Measurements from ENCODE around the gene VPS26C. TPM values are rescaled to one million over a fixed set of nuclear protein-coding genes. Genes with fewer than 3 reads are reported as not detected.
A peak's percentile ranks its signal among the peaks of the same experiment; 100 is the strongest.

Gene VPS26C
- total RNA-seq, 6 experiments from 2014 or later: 27.4 to 52.3 (median 31.3) TPM

- intact Hi-C loops (cut with DNase I): no loop called here
- 59% methylated on average over 2 of the region's 2 CpGs for WGBS (ENCODE audit: insufficient coverage, low coverage, low lambda C conversion rate, missing lambda C conversion rate)
- no peaks in the 10 kb centered on the region for H3K9me3 ChIP-seq
- DNase-seq (no peak), ATAC-seq (no peak)
- H3K27ac ChIP-seq: no peak overlapping the region
- peaks cover 0 to 6% (median 0%) of the 10 kb centered on the region in 4 donors for H3K4me1 ChIP-seq
- no peak overlapping the region for H3K4me3 ChIP-seq
- no peaks in the 10 kb centered on the region for H3K27me3 ChIP-seq
- no peaks in the 10 kb centered on the region for H3K36me3 ChIP-seq
- TF ChIP-seq POLR2A (IDR thresholded peaks at IDR 0.05): no peak
- no peak for TF ChIP-seq CTCF (IDR thresholded peaks at IDR 0.05)
Observed at GRCh38 chr21:37251294-37251634, 15.9 kb downstream of the VPS26C start.

- H3K36me3 ChIP-seq: no peaks in the 10 kb centered on the region
- no peak for DNase-seq
- H3K27ac ChIP-seq: no peak overlapping the region
- H3K4me1 ChIP-seq: peaks cover 0 to 6% (median 0%) of the 10 kb centered on the region in 4 donors
- TF ChIP-seq POLR2A (IDR thresholded peaks at IDR 0.05): no peak
- no peak for TF ChIP-seq CTCF (IDR thresholded peaks at IDR 0.05)
- no peak overlapping the region for H3K4me3 ChIP-seq
- no peaks in the 10 kb centered on the region for H3K9me3 ChIP-seq
- intact Hi-C loops (cut with DNase I): no loop called here
- no peaks in the 10 kb centered on the region for H3K27me3 ChIP-seq
- WGBS (ENCODE audit: insufficient coverage, low coverage, low lambda C conversion rate, missing lambda C conversion rate): 86% methylated on average over 3 of the region's 3 CpGs
- no peak for ATAC-seq
Observed at GRCh38 chr21:37249112-37249904, 17.8 kb downstream of the VPS26C start.

DNA sequence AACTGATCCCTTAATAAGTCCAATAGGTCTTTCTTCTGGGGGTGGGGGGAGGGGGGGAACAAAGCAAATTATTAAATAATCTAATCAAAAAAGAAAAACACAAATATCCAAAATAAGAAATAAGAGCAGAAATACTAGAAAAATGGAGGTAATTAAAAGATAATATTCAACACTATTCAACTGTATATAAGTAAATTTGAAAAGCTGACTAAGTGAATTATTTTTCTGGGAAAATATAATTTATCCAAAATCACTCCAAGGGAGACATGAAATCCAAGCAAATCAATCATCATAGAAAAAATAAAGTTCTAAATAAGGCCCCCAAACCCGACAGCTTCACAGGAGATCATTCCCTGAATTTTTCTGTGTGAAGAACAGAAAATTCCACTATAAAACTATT is 18.8 kb downstream of the VPS26C start:
- Histone ChIP-seq H3K4me1 (peaks cover 0 to 6% (median 0%) of the 10 kb centered on the region in 4 donors), H3K36me3 (no peaks in the 10 kb centered on the region), H3K9me3 (no peaks in the 10 kb centered on the region), H3K4me3 (no peak overlapping the region), H3K27me3 (no peaks in the 10 kb centered on the region), H3K27ac (no peak overlapping the region)
- TF ChIP-seq CTCF (IDR thresholded peaks at IDR 0.05): no peak
- TF ChIP-seq POLR2A (IDR thresholded peaks at IDR 0.05): no peak
- intact Hi-C loops (cut with DNase I): no loop called here
- 75% methylated on average over 1 of the region's 1 CpG for WGBS (ENCODE audit: insufficient coverage, low coverage, low lambda C conversion rate, missing lambda C conversion rate)
- DNase-seq (no peak), ATAC-seq (no peak)

DNA sequence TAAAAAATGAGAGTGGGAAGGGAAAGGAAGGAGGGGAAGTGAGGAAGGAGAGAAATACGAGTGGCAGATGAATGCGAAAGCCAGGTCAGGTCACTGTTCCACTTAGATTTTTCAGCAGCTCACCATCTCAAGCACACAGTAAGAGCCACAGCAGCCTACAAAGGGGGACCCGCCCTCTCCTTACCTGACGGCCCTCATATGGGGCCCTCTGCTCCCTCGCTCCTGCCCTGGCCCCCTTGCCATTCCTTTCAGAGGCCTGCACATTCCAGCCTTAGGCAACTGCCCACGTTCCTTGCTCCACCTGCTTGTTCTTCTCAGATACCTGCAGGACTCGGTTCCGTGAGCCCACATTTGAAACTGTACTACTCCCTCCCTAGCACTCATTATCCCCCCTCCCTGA is 22.0 kb downstream of the VPS26C start:
- no peak overlapping the region for H3K4me3 ChIP-seq
- intact Hi-C loops (cut with DNase I): no loop called here
- DNase-seq (no peak), ATAC-seq (peak in 1 of 4 donors; percentile 19)
- H3K27ac ChIP-seq: no peak overlapping the region
- WGBS (ENCODE audit: insufficient coverage, low coverage, low lambda C conversion rate, missing lambda C conversion rate): 64% methylated on average over 3 of the region's 8 CpGs
- H3K36me3 ChIP-seq: peaks cover 0 to 3% (median 0%) of the 10 kb centered on the region in 4 donors
- no peaks in the 10 kb centered on the region for H3K27me3 ChIP-seq
- H3K4me1 ChIP-seq: no peaks in the 10 kb centered on the region
- no peaks in the 10 kb centered on the region for H3K9me3 ChIP-seq
- no peak for TF ChIP-seq POLR2A (IDR thresholded peaks at IDR 0.05)
- no peak for TF ChIP-seq CTCF (IDR thresholded peaks at IDR 0.05)

Data from right lobe of liver (tissue), 6 donors.